SK-N-SH (cell line): ENCODE data around the gene CYFIP2.
A peak's percentile ranks its signal among the peaks of the same experiment; 100 is the strongest.

Source experiments
- EP300 ChIP-seq, 2 experiments: IDR thresholded peaks; 2 replicates each; pipeline versions ENCODE4 v1.4.0 to v1.6.1; 2012; ENCODE audit warnings: borderline replicate concordance in 1 of 2, low read depth in 1 of 2, low read length in 1 of 2
- FOXJ3 ChIP-seq: sonication (generic); formaldehyde crosslinking; IDR thresholded peaks from 2 replicates; pipeline ENCODE4 v1.5.1; 2020; ENCODE audit warnings: mild to moderate bottlenecking, missing genetic modification reagents
- GATA2 ChIP-seq: sonication (generic); formaldehyde crosslinking; IDR thresholded peaks from 2 replicates; pipeline ENCODE4 v1.5.0; 2020; ENCODE audit warnings: mild to moderate bottlenecking, missing genetic modification reagents
- JUND ChIP-seq: IDR thresholded peaks from 2 replicates; pipeline ENCODE4 v1.4.0; 2012
- MAX ChIP-seq: IDR thresholded peaks from 2 replicates; pipeline ENCODE4 v1.4.0; 2012; ENCODE audit warnings: low read depth
- NFIC ChIP-seq: IDR thresholded peaks from 2 replicates; pipeline ENCODE4 v1.4.0; 2012; ENCODE audit warnings: borderline replicate concordance
- POLR2AphosphoS5 ChIP-seq: IDR thresholded peaks from 2 replicates; pipeline ENCODE4 v1.6.1; 2012; ENCODE audit warnings: low read depth, low read length
- RFX5 ChIP-seq: IDR thresholded peaks from 2 replicates; pipeline ENCODE4 v1.6.1; 2012; ENCODE audit warnings: mild to moderate bottlenecking, improper control_type of control experiment, low read length
- RXRA ChIP-seq: IDR thresholded peaks from 2 replicates; pipeline ENCODE4 v1.4.0; 2012; ENCODE audit warnings: low read depth, mild to moderate bottlenecking, borderline replicate concordance
- SIN3A ChIP-seq: IDR thresholded peaks from 2 replicates; pipeline ENCODE4 v1.6.1; 2012; ENCODE audit warnings: low read depth, mild to moderate bottlenecking, low read length, moderate library complexity, borderline replicate concordance
- TCF12 ChIP-seq: IDR thresholded peaks from 2 replicates; pipeline ENCODE4 v1.4.0; 2012
- TF ChIP-seq, protein P1 (sequence below): fragments of 200-600 bp; sonication (generic); IDR thresholded peaks from 2 replicates; pipeline ENCODE4 v1.6.1; 2017; ENCODE audit warnings: antibody characterized with exemption, mild to moderate bottlenecking, moderate library complexity
- TF ChIP-seq, protein P2 (sequence below): IDR thresholded peaks from 2 replicates; pipeline ENCODE4 v1.6.1; 2012; ENCODE audit warnings: mild to moderate bottlenecking, low read depth, low read length, moderate library complexity

DNA sequence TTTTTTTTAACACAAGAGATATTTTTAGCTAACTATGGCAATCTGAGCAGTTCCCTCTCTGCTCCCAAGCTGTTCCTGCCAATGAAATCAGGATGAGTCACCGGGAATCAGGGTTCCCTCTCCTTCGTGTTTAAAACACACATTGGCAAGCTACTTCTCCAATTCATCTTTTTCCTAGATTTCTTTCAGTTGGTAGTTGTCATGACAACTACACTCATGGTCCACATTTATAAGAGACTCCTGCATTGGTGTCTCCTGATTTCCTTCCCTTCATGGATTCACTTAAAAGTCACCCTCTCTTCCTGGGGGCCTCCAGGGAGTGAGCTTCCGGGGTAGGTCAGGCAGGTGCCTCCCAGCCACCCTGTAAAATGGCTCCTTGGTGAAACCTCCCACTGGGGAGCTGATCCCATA, 121.8 kb downstream of the CYFIP2 start:
- TF ChIP-seq, protein P1, sequence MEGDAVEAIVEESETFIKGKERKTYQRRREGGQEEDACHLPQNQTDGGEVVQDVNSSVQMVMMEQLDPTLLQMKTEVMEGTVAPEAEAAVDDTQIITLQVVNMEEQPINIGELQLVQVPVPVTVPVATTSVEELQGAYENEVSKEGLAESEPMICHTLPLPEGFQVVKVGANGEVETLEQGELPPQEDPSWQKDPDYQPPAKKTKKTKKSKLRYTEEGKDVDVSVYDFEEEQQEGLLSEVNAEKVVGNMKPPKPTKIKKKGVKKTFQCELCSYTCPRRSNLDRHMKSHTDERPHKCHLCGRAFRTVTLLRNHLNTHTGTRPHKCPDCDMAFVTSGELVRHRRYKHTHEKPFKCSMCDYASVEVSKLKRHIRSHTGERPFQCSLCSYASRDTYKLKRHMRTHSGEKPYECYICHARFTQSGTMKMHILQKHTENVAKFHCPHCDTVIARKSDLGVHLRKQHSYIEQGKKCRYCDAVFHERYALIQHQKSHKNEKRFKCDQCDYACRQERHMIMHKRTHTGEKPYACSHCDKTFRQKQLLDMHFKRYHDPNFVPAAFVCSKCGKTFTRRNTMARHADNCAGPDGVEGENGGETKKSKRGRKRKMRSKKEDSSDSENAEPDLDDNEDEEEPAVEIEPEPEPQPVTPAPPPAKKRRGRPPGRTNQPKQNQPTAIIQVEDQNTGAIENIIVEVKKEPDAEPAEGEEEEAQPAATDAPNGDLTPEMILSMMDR: no peak
- TF ChIP-seq RFX5 (no peak), JUND (peak; percentile 87), POLR2AphosphoS5 (no peak), SIN3A (0 out of 2 replicates have a peak, but pooled peaks have one; percentile 17), TCF12 (peak; percentile 76), MAX (peak; percentile 78), RXRA (peak; percentile 52), GATA2 (CRISPR knock-in tag) (no peak), EP300 (IDR thresholded peaks at IDR 0.05; ENCODE audit: borderline replicate concordance in 1 of 2, low read depth in 1 of 2, low read length in 1 of 2) (peak in 1 of 2 experiments; percentile 66; a peak in 2 of 4 replicates), NFIC (peak; percentile 78), FOXJ3 (CRISPR knock-in tag) (no peak)
- TF ChIP-seq, protein P2, sequence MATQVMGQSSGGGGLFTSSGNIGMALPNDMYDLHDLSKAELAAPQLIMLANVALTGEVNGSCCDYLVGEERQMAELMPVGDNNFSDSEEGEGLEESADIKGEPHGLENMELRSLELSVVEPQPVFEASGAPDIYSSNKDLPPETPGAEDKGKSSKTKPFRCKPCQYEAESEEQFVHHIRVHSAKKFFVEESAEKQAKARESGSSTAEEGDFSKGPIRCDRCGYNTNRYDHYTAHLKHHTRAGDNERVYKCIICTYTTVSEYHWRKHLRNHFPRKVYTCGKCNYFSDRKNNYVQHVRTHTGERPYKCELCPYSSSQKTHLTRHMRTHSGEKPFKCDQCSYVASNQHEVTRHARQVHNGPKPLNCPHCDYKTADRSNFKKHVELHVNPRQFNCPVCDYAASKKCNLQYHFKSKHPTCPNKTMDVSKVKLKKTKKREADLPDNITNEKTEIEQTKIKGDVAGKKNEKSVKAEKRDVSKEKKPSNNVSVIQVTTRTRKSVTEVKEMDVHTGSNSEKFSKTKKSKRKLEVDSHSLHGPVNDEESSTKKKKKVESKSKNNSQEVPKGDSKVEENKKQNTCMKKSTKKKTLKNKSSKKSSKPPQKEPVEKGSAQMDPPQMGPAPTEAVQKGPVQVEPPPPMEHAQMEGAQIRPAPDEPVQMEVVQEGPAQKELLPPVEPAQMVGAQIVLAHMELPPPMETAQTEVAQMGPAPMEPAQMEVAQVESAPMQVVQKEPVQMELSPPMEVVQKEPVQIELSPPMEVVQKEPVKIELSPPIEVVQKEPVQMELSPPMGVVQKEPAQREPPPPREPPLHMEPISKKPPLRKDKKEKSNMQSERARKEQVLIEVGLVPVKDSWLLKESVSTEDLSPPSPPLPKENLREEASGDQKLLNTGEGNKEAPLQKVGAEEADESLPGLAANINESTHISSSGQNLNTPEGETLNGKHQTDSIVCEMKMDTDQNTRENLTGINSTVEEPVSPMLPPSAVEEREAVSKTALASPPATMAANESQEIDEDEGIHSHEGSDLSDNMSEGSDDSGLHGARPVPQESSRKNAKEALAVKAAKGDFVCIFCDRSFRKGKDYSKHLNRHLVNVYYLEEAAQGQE: no peak
